Measurements from ENCODE around the gene SCGB1D4. TPM values are rescaled to one million over a fixed set of nuclear protein-coding genes. Genes with fewer than 3 reads are reported as not detected.

SCGB1D4 gene
- total and polyA plus RNA-seq, 2 donors (not counting 3 experiments of a cell fraction or from before 2014, with no cell fraction given): not detected

GRCh38 chr11:62273284-62273683 is 25.6 kb downstream of the SCGB1D4 start:
- no peaks in the 10 kb centered on the region for H3K79me2 ChIP-seq (ENCODE audit: control insufficient read depth, insufficient read depth, low read length)
- FAIRE-seq (no peak), DNase-seq (ENCODE audit: low read depth, low spot score) (no peak)
- H3K27ac ChIP-seq (ENCODE audit: insufficient read depth, low read depth, low read length): no peak overlapping the region
- no peaks in the 10 kb centered on the region for H3K36me3 ChIP-seq (ENCODE audit: control insufficient read depth in 2 of 2, extremely low read depth in 1 of 2, insufficient read depth in 2 of 2, low read length in 2 of 2)
- H3K4me2 ChIP-seq (ENCODE audit: insufficient read depth, low read length): no peak overlapping the region
- TF ChIP-seq CTCF (IDR thresholded peaks at IDR 0.05; ENCODE audit: extremely low read depth in 1 of 2, insufficient read depth in 1 of 2, low read depth in 1 of 2, low read length in 2 of 2) (no peak), POLR2AphosphoS5 (IDR thresholded peaks at IDR 0.05; ENCODE audit: insufficient read depth, low read depth, low read length) (no peak), POLR2A (IDR thresholded peaks at IDR 0.05; ENCODE audit: low read depth, low read length) (no peak), MAX (IDR thresholded peaks at IDR 0.05; ENCODE audit: insufficient read depth, insufficient read length) (no peak), JUN (IDR thresholded peaks at IDR 0.05; ENCODE audit: borderline replicate concordance, insufficient read depth, insufficient read length, low read depth) (no peak), MYC (IDR thresholded peaks at IDR 0.05; ENCODE audit: low read depth, low read length) (no peak), FOS (IDR thresholded peaks at IDR 0.05; ENCODE audit: borderline replicate concordance, insufficient read depth, low read length) (no peak)
- no TSS peak for BruUV-seq (replicated peaks)
- CTCF ChIA-PET: interaction anchor here (1.0 kb wide), 1 partner anchor 38 kb away, joined by 4 read pairs; no protein-coding TSS in a partner anchor
- no peaks in the 10 kb centered on the region for H3K4me1 ChIP-seq (ENCODE audit: control insufficient read depth, extremely low read depth, insufficient read depth, low read length)
- POLR2A ChIA-PET: no interaction called here
- H3K4me3 ChIP-seq (replicated peaks in 1 of 3; ENCODE audit: insufficient read depth in 1 of 3, low read depth in 1 of 3, low read length in 3 of 3): no peak overlapping the region
- dilution Hi-C loops (cut with MboI; ENCODE audit: extremely low pct_ligation_motif_present, low sequenced_read_pairs): no loop called here
- H2AFZ ChIP-seq (ENCODE audit: low read depth, low read length): no peak overlapping the region
- no peaks in the 10 kb centered on the region for H4K20me1 ChIP-seq (replicated peaks; ENCODE audit: control insufficient read depth, extremely low read depth, insufficient read depth, low read length)
- H3K9me1 ChIP-seq (replicated peaks; ENCODE audit: control insufficient read depth, extremely low read depth, insufficient read depth, low read length): no peaks in the 10 kb centered on the region
- intact Hi-C loops (cut with micrococcal nuclease): no loop called here
- H3K9me3 ChIP-seq (replicated peaks; ENCODE audit: control insufficient read depth, insufficient read depth, low read length): no peaks in the 10 kb centered on the region
- peaks cover 4 to 14% of the 10 kb centered on the region in 2 experiments for H3K27me3 ChIP-seq (ENCODE audit: control insufficient read depth in 2 of 2, insufficient read depth in 2 of 2, low read length in 2 of 2)
- no peak overlapping the region for H3K9ac ChIP-seq (replicated peaks; ENCODE audit: extremely low read depth, insufficient read depth, low read length)

All from endothelial cell of umbilical vein (primary cell).